ENCODE measurements around the gene CARMIL1.
"Not testable (repeated sequence)": the region's sequence is repeated elsewhere in the genome, so short reads cannot be mapped to it uniquely, and the experiment has no call there.

The CARMIL1 gene

DNA sequence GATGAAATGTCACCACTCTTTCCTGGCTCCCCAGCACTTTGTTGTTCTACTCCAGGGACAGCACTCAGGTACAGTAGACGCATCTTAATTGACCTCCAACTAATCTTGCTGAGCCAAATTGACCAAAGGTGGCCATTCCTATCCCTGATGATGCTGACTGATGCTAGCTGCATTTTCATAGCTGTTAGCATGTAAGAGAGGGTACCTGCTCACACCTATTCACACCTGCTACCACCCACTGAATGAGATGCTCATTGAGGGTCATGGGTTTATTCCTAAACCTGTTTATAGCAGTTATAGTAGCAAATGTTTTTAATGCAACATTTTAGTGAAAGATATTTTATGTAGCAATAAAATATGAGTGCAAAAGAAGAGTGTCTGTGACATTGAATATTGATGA is 145.1 kb downstream of the CARMIL1 start:
- no peaks in the 10 kb centered on the region for H3K36me3 Mint-ChIP-seq (ENCODE audit: low read depth)
- no peaks in the 10 kb centered on the region for H3K27me3 Mint-ChIP-seq
- no peaks in the 10 kb centered on the region for H3K4me1 Mint-ChIP-seq (ENCODE audit: low read depth)
- H3K4me3 Mint-ChIP-seq = no peak overlapping the region
- H3K9me3 Mint-ChIP-seq = peaks cover 11% of the 10 kb centered on the region
- no peak overlapping the region for H3K27ac Mint-ChIP-seq

DNA sequence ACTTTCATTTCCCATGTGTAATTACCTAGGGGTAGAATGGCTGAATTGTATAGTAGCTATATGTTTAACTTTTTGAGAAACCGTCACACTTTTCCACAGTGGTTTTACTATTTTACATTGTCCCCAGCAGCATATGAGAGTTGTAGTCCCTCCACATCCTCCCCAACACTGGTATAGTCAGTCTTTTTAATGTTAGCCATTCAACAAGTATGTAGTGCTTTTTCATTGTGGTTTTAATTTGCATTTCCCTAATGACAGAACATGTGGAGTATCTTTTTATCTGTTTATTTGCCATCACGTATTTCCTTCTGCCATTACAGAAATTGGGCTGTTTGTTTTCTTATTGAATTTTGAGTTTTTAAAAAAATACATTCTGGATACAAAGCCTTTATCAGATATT is 148.4 kb downstream of the CARMIL1 start:
- Mint-ChIP-seq H3K9me3 (no peaks in the 10 kb centered on the region), H3K36me3 (ENCODE audit: low read depth) (no peaks in the 10 kb centered on the region), H3K27me3 (no peaks in the 10 kb centered on the region), H3K27ac (no peak overlapping the region), H3K4me1 (ENCODE audit: low read depth) (peaks cover 2% of the 10 kb centered on the region), H3K4me3 (no peak overlapping the region)

- no peak overlapping the region for H3K4me3 Mint-ChIP-seq
- peaks cover 8% of the 10 kb centered on the region for H3K4me1 Mint-ChIP-seq (ENCODE audit: low read depth)
- H3K27me3 Mint-ChIP-seq = no peaks in the 10 kb centered on the region
- no peaks in the 10 kb centered on the region for H3K36me3 Mint-ChIP-seq (ENCODE audit: low read depth)
- H3K9me3 Mint-ChIP-seq = no peaks in the 10 kb centered on the region
- no peak overlapping the region for H3K27ac Mint-ChIP-seq
Observed at GRCh38 chr6:25428758-25429317, 149.7 kb downstream of the CARMIL1 start.

DNA sequence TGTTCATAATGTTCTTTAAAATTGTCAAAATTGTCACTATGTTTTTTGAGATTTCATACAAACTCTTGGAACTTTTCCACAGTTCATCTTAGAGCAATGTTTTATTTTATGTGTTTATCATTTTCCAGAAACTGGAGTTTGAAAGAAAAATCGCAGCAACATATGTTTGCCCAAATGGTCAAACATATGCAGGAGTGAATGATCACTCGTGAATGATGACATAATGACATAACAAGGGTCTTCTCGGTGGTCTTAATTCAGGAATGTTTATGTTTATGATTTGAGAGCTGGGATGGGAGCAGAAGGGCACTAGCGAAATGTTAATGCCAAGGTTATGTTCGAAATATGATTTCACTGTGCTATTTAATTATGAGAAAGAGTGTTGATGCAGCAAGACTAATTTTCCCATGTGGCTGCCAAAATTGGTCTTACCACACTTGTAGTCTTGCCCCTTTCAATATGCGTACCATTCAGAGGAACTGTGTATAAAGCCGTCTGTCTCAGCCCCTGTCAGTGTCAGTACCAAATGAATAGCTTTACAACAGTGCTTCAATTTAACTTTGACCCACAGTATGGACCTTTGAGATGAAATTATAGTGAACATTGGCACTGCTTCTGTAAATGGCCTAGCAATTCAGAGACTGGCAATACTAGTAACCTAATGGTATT is 152.3 kb downstream of the CARMIL1 start:
- Mint-ChIP-seq H3K4me1 (ENCODE audit: low read depth) (peaks cover 8% of the 10 kb centered on the region), H3K36me3 (ENCODE audit: low read depth) (no peaks in the 10 kb centered on the region), H3K27me3 (no peaks in the 10 kb centered on the region), H3K9me3 (no peaks in the 10 kb centered on the region), H3K4me3 (no peak overlapping the region), H3K27ac (no peak overlapping the region)

DNA sequence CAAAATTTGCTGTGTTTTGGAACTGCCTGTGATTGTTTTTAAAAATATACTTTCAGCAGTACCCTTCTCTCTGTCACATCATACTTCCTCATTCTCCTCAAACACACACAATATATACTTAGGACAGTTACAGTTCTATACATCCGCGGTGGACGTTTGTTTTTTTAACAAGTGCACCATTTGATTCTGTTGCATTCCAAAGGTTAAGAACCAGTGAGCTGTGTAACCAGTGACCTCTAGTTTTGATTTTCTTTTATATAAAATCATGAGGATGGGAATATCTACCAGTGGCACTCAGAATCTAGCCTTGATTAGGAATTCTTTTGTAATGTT is 152.8 kb downstream of the CARMIL1 start:
- Mint-ChIP-seq H3K27me3 (no peaks in the 10 kb centered on the region), H3K27ac (no peak overlapping the region), H3K4me3 (no peak overlapping the region), H3K9me3 (no peaks in the 10 kb centered on the region), H3K4me1 (ENCODE audit: low read depth) (peaks cover 8% of the 10 kb centered on the region), H3K36me3 (ENCODE audit: low read depth) (no peaks in the 10 kb centered on the region)

GRCh38 chr6:25434921-25435320 is 155.7 kb downstream of the CARMIL1 start:
- Mint-ChIP-seq H3K9me3 (no peaks in the 10 kb centered on the region), H3K4me1 (ENCODE audit: low read depth) (peaks cover 8% of the 10 kb centered on the region), H3K4me3 (no peak overlapping the region)

DNA sequence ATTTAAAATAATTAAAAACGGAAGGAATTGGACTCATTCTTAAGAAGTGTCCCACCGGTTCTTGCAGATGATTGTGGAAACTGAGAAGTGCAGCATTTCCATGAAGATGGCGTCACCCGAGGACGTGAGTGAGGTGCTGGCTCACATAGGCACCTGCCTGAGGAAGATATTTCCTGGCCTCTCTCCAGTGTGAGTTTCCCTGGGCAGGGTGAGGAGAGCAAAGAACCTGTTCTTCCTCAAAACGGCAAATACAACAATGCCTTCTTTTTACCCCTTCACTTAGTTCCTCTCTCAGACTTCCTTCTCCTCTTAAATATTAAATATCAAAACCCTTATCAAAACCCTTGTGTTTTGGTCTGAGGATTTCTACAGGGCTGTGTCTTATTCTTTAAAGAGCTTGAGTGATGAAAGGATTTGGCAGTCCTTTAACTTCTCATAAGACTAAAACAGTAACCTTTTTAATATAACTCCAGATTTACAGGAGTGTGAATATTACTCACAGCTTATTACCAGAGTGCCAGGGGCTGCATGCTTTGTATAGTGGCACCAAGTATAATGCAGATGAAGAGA is 156.3 kb downstream of the CARMIL1 start:
- no peaks in the 10 kb centered on the region for H3K9me3 Mint-ChIP-seq
- no peak overlapping the region for H3K27ac Mint-ChIP-seq
- no peak overlapping the region for H3K4me3 Mint-ChIP-seq
- no peaks in the 10 kb centered on the region for H3K27me3 Mint-ChIP-seq
- H3K36me3 Mint-ChIP-seq (ENCODE audit: low read depth) = no peaks in the 10 kb centered on the region
- H3K4me1 Mint-ChIP-seq (ENCODE audit: low read depth) = peaks cover 8% of the 10 kb centered on the region

More at GRCh38 chr6:25434921-25435320, 155.7 kb downstream of the CARMIL1 start:
- H3K27me3 Mint-ChIP-seq = no peaks in the 10 kb centered on the region
- no peak overlapping the region for H3K27ac Mint-ChIP-seq
- H3K36me3 Mint-ChIP-seq (ENCODE audit: low read depth) = no peaks in the 10 kb centered on the region

- Mint-ChIP-seq H3K4me3 (no peak overlapping the region), H3K27me3 (no peaks in the 10 kb centered on the region), H3K36me3 (ENCODE audit: low read depth) (no peaks in the 10 kb centered on the region), H3K9me3 (no peaks in the 10 kb centered on the region), H3K27ac (no peak overlapping the region), H3K4me1 (ENCODE audit: low read depth) (peaks cover 13% of the 10 kb centered on the region)
Observed at GRCh38 chr6:25436760-25437159, 157.6 kb downstream of the CARMIL1 start.

- no peaks in the 10 kb centered on the region for H3K36me3 Mint-ChIP-seq (ENCODE audit: low read depth)
- H3K27me3 Mint-ChIP-seq = no peaks in the 10 kb centered on the region
- H3K27ac Mint-ChIP-seq = no peak overlapping the region
- H3K4me3 Mint-ChIP-seq = no peak overlapping the region
- H3K4me1 Mint-ChIP-seq (ENCODE audit: low read depth) = peaks cover 19% of the 10 kb centered on the region
- no peaks in the 10 kb centered on the region for H3K9me3 Mint-ChIP-seq
Observed at GRCh38 chr6:25439368-25439767, 160.2 kb downstream of the CARMIL1 start.

DNA sequence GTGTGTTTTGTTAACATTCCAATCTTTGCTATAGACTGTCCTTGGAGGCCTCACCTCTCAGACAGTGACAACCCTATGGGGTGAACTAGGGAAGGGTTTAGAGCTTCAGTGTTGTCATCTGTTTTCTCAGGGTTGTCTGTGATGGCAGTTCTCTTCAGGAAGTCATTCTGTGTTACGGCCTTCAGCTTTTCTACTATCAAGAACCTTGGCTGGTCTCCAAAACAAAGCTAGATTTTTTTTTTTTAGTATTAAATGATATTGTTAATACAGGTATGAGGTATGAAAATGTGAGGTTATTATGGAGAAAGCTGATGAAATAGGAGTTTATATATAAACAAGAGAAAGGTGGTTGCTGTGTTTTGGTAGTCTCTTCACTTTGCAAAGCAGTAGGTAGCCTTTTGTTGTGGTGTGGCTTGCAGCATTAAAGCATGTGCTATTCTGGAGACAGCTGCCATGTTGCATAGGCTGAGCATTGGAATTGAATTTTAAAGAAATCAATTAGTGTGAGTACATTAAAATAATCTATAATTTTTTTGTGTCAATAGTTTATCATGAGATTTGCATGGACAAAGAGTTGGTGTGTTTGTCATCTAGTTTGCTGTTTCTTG is 162.6 kb downstream of the CARMIL1 start:
- Mint-ChIP-seq H3K4me1 (ENCODE audit: low read depth) (peaks cover 23% of the 10 kb centered on the region), H3K4me3 (no peak overlapping the region), H3K36me3 (ENCODE audit: low read depth) (peaks cover 5% of the 10 kb centered on the region), H3K9me3 (peaks cover 8% of the 10 kb centered on the region), H3K27me3 (no peaks in the 10 kb centered on the region), H3K27ac (peak overlapping the region; percentile 78)

DNA sequence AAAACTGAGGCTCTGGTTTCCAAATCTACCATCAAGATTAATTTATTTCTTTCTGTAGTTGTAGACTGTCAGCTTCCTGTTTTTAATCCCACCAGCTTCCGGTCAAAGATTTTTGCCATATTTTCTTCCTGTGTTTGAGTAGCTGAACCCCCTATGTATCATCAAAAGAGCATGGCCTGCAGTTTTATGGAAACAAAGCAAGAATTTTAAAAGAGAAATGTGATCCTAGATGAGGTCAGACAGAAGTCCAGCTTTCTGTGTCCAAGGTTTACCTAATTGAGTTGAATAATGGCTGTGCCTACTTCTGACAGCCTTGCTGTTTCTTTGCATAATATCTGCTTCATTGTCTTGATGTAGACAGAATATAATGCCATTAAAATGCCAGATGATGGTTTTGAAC is 163.7 kb downstream of the CARMIL1 start:
- H3K36me3 Mint-ChIP-seq (ENCODE audit: low read depth) = peaks cover 5% of the 10 kb centered on the region

GRCh38 chr6:25444521-25444920 is 165.3 kb downstream of the CARMIL1 start:
- Mint-ChIP-seq H3K4me1 (ENCODE audit: low read depth) (peaks cover 44% of the 10 kb centered on the region), H3K9me3 (peaks cover 11% of the 10 kb centered on the region)
- not testable (repeated sequence) for H3K27me3 Mint-ChIP-seq; H3K36me3 Mint-ChIP-seq (ENCODE audit: low read depth); H3K4me3 Mint-ChIP-seq; H3K27ac Mint-ChIP-seq

More for the DNA sequence above, 163.7 kb downstream of the CARMIL1 start:
- Mint-ChIP-seq H3K27me3 (no peaks in the 10 kb centered on the region), H3K4me3 (no peak overlapping the region), H3K9me3 (peaks cover 11% of the 10 kb centered on the region), H3K4me1 (ENCODE audit: low read depth) (peaks cover 34% of the 10 kb centered on the region), H3K27ac (no peak overlapping the region)

- peaks cover 36% of the 10 kb centered on the region for H3K4me1 Mint-ChIP-seq (ENCODE audit: low read depth)
- H3K27ac Mint-ChIP-seq = peak overlapping the region; percentile 7
Observed at GRCh38 chr6:25446830-25447569, 167.8 kb downstream of the CARMIL1 start.

GRCh38 chr6:25447570-25447929 is 168.4 kb downstream of the CARMIL1 start:
- Mint-ChIP-seq H3K27ac (peak overlapping the region; percentile 86), H3K27me3 (no peaks in the 10 kb centered on the region), H3K9me3 (peaks cover 11% of the 10 kb centered on the region), H3K36me3 (ENCODE audit: low read depth) (peaks cover 5% of the 10 kb centered on the region), H3K4me1 (ENCODE audit: low read depth) (peaks cover 31% of the 10 kb centered on the region), H3K4me3 (no peak overlapping the region)

More at GRCh38 chr6:25446830-25447569, 167.8 kb downstream of the CARMIL1 start:
- Mint-ChIP-seq H3K36me3 (ENCODE audit: low read depth) (peaks cover 5% of the 10 kb centered on the region), H3K4me3 (no peak overlapping the region), H3K9me3 (peaks cover 11% of the 10 kb centered on the region), H3K27me3 (no peaks in the 10 kb centered on the region)

DNA sequence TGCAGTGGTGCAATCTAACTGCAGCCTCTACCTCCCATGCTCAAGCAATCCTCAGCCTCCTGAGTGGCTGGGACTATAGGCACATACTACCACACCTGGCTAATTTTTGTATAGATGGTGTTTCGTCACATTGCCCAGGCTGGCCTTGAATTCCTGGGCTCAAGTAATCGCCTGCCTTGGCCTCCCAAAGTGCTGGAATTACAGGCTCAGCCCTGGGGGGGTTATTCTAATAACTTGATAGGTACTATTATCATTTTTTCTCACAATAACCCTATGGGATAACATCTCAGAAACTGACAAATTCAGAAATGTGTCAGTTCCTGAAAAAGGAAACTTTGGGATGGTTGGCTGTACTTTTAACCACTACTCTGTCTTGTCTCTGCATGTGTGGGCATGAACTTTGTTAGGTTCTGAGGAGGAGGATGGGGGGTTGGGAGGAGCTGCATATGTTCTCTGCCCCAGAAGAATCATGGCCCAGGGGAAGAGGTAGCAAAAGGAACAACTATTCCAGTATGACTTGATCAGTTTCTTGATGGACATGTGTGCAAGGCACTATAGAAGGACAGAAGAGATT is 169.9 kb downstream of the CARMIL1 start:
- Mint-ChIP-seq H3K4me3 (no peak overlapping the region), H3K27ac (no peak overlapping the region), H3K36me3 (ENCODE audit: low read depth) (peaks cover 5% of the 10 kb centered on the region), H3K27me3 (no peaks in the 10 kb centered on the region), H3K9me3 (peaks cover 11% of the 10 kb centered on the region), H3K4me1 (ENCODE audit: low read depth) (peaks cover 26% of the 10 kb centered on the region)

Data from stimulated activated naive CD8-positive, alpha-beta T cell treated with anti-CD3 and anti-CD28 coated beads, Interleukin-15, Interleukin-2, amounts not matched to agents 100 ng/mL and 50 ng/mL, for 24 hours (primary cell).